ENCODE measurements around the gene TASOR2. TPM values are rescaled to one million over a fixed set of nuclear protein-coding genes. Genes with fewer than 3 reads are reported as not detected.

Gene TASOR2
- total RNA-seq, 1 donor from 2014 or later, result 66.7 TPM

DNA sequence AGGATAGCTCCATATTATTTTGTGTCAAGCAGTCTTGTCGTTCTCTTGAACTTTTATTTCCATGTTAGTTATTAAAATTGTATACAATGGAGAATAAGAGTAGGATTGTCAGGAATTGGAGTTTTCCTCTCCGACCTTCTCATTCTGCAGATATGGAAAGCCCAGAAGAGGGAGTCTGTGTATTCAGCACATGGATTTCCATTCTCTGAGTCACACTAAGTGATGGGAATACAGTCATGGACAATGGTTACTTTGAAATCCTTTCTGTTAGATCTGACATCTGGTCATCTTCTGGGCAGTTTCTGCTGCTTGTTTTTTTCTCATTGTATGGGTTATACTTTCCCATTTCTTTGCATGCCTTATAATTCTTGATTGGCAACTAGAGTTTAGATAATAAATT lies 5.0 kb upstream of the TASOR2 start:
- DNase-seq (ENCODE audit: extremely low read depth, low read depth, low spot score), result no peak

GRCh38 chr10:5681930-5682329 lies 2.7 kb upstream of the TASOR2 start:
- DNase-seq (ENCODE audit: extremely low read depth, low read depth, low spot score), result no peak

GRCh38 chr10:5683065-5683464 lies 1.6 kb upstream of the TASOR2 start:
- no peak for DNase-seq (ENCODE audit: extremely low read depth, low read depth, low spot score)

DNA sequence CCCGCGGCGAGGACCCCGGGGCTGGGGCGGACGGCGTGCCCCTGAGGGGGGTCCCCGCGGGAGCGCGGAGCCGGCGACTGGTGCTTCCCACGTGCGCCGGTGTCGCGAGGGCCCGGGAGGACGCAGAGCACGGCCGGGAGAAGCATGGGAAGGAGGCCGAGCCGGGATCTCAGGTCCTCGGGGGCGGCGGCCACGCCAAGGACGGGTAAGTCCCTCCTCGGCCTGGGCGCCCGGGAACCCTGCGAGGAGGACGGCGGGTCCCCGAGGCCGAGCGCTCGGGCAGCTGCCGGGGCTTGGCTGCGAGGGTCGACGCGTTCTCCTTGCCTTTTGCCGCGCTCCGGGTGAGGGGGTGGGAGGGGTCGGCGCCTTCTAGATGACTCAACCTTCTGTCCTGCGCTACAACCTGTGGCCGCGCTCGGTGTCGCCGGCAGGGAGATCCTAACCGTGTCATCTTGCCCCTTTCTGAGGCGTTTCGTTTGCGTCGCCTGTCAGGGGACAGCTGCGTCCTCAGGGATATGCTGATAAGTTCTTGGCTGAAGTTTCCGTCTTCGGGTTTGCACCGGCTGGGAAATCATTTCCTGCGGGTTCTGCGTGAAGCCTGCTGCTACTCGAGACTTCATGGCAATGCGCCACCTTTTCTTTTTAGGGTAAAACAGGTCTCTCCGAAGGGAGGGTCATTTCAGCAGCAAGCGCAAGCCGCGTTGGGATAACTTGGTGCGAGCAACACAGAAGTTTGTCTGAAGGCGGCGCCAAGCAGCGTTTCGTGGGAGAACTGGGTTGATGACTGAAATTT lies 529 bp downstream of the TASOR2 start:
- no peak for DNase-seq (ENCODE audit: extremely low read depth, low read depth, low spot score)

DNA sequence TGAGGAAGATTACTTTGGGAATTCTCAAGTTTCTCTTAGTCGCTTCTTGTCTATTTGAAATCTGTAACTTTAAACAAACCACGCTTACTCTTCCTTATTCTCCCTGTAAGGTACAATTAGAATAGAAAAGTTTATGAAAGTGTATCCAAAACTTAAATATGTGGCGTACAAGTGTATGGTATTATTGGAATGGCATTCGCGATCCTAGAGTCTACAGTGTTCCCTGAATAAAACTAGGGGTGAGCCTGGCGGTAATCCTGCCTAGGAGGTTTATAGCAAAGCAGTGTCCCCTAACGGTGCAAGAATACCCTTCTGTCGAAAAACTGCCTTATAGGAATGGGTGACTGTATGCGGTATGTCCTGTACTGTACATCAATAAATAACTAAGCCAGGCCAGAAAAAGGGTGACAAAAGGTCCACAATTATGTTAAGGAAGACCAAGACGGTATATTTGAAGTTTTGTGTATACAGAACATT lies 1.2 kb downstream of the TASOR2 start:
- no peak for DNase-seq (ENCODE audit: extremely low read depth, low read depth, low spot score)

GRCh38 chr10:5688587-5688986 lies 3.9 kb downstream of the TASOR2 start:
- no peak for DNase-seq (ENCODE audit: extremely low read depth, low read depth, low spot score)

- DNase-seq (ENCODE audit: extremely low read depth, low read depth, low spot score), result no peak
These were observed 7.1 kb downstream of the TASOR2 start for GRCh38 chr10:5691786-5692185.

- no peak for DNase-seq (ENCODE audit: extremely low read depth, low read depth, low spot score)
These were observed 8.1 kb downstream of the TASOR2 start for GRCh38 chr10:5692461-5693358.

DNA sequence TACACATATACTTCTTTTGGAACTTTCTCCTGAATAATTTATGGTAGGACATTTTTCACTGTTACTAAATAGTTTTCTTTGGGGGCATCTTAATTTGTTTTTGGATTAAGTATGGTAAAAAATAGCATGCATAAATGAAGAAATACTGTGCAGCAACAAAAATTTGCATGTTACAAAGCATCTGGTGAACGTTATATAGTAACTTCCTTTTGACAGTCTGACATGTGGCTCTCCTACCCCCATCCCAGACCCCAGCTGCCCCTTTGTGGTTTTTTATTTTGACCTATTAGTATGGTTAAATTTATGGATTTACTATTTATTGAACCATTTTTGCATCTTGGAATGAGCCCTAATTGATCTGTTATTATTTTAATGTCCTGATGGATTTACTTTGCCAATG lies 9.9 kb downstream of the TASOR2 start:
- DNase-seq (ENCODE audit: extremely low read depth, low read depth, low spot score), result no peak

- DNase-seq (ENCODE audit: extremely low read depth, low read depth, low spot score), result no peak
These were observed 12.7 kb downstream of the TASOR2 start for GRCh38 chr10:5697342-5697741.

GRCh38 chr10:5698062-5698461 lies 13.4 kb downstream of the TASOR2 start:
- no peak for DNase-seq (ENCODE audit: extremely low read depth, low read depth, low spot score)

- no peak for DNase-seq (ENCODE audit: extremely low read depth, low read depth, low spot score)
These were observed 23.7 kb downstream of the TASOR2 start for GRCh38 chr10:5708356-5708755.

GRCh38 chr10:5709865-5710264 lies 25.2 kb downstream of the TASOR2 start:
- no peak for DNase-seq (ENCODE audit: extremely low read depth, low read depth, low spot score)

GRCh38 chr10:5710859-5711258 lies 26.2 kb downstream of the TASOR2 start:
- no peak for DNase-seq (ENCODE audit: extremely low read depth, low read depth, low spot score)

DNA sequence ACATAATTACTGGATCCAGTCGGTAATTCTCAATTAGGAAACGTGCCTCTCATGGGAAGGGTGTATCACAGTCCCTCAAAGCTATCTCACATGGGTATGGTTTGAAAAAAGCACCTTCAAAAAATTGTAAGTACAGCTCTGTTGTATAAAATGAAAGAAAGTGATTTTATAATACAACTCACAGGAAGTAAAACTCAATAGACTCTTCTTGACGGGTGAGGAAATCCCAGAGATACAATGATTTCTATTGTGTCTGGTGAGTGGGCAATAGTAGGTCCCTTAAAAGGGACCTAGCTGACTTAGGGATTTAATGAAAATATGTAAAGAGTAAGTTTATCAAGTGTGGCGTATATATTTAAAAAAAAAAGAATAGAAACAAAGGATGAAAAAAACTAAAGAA lies 27.0 kb downstream of the TASOR2 start:
- DNase-seq (ENCODE audit: extremely low read depth, low read depth, low spot score), result no peak

- no peak for DNase-seq (ENCODE audit: extremely low read depth, low read depth, low spot score)
These were observed 34.9 kb downstream of the TASOR2 start for GRCh38 chr10:5719546-5719945.

DNA sequence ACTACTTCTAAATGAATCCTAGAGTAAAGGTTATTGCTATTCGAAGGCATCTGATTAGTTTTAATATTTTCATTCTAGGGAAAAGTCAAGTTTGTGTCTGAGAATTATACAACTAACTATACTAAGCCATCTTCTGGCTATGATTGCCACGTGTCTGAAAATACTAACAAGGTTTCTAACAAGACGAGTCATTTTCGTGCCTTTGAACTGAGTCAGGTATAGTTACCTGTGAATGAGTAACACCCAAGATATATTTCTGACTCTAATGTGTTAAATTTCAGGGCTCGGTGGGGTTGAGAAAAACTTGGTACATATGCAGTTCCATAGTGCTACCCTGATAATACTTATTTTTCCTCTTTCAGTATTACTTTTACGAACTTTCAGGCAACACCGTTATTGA lies 35.5 kb downstream of the TASOR2 start:
- no peak for DNase-seq (ENCODE audit: extremely low read depth, low read depth, low spot score)

- no peak for DNase-seq (ENCODE audit: extremely low read depth, low read depth, low spot score)
These were observed 39.1 kb downstream of the TASOR2 start for GRCh38 chr10:5723692-5724091.

DNA sequence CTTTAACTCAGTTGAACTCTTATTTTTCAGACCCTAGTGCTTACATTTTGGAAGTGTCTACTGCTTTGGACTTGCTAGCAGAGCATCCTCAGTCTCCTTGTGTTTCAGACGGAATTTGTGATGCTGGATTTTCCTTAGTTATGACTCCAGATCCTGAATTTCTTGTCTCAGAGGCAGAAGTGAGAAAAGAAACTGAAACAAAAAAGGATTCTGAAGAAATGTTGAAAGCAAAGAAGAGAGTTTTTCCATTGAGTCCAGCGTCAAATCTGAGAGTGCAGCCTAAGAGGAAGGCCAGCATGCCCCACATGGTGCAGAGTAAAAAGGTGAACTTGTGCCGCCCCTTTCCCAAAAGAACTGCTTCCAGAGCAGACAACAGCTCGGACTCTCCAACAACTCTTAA lies 46.1 kb downstream of the TASOR2 start:
- DNase-seq (ENCODE audit: extremely low read depth, low read depth, low spot score), result no peak

GRCh38 chr10:5731559-5731958 lies 46.9 kb downstream of the TASOR2 start:
- no peak for DNase-seq (ENCODE audit: extremely low read depth, low read depth, low spot score)

GRCh38 chr10:5732141-5732540 lies 47.5 kb downstream of the TASOR2 start:
- no peak for DNase-seq (ENCODE audit: extremely low read depth, low read depth, low spot score)

All from glomerular endothelial cell (primary cell).